NCI-H526 treated with DMSO at 0.1 percent for 48 hours (cell line): Measurements from ENCODE around the gene FOSB.

Source experiments
- DNase-seq: peaks from one replicate; lab custom pipeline; 2025; lab: John Stamatoyannopoulos, UW

FOSB gene

GRCh38 chr19:45442778-45443461 is 24.9 kb upstream of the FOSB start:
- no peak for DNase-seq

DNA sequence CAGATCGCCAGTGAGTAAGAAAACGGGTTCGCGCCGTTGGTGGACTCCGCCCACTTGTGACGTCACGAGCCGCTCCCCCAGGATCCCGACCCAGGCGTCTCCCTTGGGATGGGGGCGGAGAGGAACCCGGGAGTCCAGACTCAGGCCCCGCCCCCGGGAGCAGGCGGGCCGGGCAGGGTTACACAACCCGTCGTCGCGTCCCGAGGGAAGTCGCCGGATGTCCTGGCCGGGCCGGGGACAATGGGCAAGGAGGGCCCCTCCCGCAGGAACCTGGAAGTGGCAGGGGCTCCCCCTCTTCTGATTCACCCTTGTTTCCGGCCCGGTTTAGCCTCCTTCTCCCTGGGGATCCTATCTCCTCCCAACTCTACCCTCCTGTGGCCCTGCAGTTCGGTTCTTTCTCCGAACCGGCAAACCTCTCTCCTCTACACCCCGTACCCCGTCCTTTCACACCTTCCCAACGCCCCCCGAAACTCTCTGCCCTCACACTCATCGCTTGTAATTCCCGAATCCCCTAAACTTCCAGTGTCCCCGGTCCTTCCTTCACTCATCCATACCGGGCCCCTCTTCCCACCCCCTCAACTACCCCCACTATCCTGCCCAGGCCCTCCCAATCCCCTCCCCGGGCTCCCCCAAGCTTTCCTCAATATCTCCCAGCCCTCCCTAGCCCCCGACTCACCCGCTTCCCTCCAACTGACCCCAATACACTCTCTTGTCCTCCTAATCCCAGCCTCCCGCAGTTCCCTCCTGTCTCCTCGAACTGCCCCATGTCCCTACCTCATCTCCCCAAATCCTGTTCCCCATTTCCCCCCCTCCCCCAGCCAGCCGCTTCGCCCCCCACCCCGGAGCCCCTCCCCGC is 24.1 kb upstream of the FOSB start:
- DNase-seq, result peak; percentile 16

DNA sequence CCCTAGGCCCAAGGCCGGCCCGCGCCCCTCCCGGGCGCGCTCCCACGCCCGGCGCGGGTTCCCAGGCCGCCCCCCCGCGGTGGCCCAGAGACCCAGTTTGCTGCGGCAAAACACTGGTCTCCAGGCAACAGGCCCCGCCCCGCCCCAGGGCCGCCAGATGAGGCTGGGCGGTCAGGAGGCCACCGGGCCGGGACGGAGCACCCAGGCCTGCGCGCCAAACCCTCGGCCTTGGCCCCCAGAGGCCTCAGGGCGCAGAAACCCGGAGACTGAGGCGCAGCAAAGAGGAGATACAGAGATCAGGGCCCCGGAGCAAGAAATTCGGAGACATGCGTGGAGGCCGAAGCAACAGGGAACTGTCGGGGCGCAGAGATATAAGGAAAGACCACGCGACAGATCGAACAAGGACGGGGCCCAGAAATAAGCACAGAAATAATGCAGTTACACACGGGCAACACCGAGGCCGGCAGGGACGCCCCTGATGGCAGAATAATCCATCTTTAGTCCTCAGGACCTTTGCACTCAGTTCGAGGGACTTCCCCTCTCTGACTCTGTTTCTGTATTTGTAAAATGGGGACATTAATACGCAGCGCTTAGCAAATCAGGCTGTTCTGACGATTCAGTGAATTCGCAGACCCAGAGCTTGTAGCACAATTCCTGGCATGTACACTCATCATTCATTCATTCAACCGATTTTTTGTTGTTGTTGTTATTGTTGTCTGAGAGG is 23.3 kb upstream of the FOSB start:
- peak; percentile 34 for DNase-seq

GRCh38 chr19:45445139-45445538 is 22.7 kb upstream of the FOSB start:
- DNase-seq, result no peak

- DNase-seq, result no peak
These were observed 21.5 kb upstream of the FOSB start for GRCh38 chr19:45446295-45446694.

DNA sequence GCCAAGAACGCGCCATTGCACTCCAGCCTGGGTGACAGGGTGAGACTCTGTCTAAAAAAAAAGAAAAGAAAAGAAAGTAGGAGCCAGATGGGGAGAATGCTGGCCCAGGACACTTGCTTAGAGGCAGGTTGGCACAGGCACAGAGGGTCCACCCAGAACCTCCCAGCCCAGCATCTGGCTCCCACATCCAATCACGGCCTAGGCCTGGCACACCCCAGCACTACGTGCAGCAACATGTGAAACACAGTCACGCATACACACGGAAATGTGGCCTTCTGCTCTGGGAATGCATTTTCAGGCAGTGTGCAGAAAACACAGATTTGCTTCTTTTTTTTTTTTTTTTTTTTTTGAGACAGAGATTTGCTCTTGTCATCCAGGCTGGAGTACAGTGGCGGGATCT is 20.9 kb upstream of the FOSB start:
- DNase-seq, result no peak

DNA sequence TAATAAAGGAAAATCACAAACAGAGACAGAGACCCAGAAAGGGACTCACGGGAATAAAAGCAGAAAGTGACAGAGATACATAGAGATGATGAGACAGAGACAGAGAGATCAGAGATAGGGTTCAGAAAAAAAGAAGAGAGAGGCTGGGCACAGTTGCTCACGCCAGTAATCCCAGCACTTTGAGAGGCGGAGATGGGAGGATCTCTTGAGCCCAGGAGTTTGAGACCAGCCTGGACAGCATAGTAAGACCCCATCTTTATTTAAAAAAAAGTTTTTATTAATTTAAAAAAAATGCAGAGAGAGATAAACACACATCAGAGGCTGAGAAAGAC is 19.4 kb upstream of the FOSB start:
- DNase-seq, result no peak

- no peak for DNase-seq
These were observed 18.9 kb upstream of the FOSB start for GRCh38 chr19:45448887-45449299.

DNA sequence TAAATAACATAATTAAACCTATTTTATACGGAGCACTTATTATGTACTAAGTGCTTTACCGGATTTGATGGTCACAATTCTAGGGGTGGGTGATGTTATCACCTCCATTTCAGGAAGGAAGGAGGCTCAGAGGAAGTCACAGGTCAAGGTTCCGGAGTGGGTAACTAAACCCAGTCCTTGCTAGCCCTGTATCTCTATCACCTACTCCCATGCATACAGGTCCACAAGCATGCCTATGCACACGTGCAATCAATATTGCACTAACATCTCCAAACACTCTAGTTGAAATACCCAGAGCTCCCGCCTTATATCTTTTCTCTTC is 17.8 kb upstream of the FOSB start:
- DNase-seq, result no peak

DNA sequence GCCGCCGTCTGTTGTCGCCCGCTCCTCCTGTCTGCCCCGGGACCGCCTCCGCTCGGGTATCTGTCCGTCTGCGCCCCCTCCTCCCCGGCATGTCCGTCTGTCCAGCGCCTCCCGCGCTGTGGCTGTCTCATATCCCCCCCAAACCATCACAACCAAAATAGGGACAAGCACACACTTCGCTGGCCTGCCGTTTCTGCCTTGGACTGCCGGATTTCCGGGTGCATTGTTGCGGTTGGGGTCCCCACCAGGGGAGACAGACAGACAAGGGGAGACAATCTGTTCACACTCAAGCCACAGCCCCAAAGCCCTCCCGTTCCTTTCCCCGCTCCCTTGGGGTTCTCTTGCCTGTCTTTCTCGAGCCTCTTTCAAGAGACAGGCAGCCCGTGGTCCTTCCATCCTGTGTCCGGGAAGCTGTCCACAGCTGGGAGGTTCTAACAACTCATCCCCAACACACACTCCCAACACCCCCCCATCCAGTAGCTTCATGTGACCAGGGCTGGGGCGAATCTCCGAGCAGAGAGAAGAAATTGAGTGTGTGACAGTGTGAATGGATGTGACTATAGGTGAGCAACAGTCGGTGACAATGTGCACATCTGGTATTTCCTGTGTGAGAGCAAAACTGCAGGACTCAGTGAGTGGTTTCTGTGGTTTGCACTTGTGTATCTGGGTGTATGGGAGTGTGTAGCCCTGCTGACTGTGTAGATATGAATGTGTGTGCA is 16.5 kb upstream of the FOSB start:
- no peak for DNase-seq

DNA sequence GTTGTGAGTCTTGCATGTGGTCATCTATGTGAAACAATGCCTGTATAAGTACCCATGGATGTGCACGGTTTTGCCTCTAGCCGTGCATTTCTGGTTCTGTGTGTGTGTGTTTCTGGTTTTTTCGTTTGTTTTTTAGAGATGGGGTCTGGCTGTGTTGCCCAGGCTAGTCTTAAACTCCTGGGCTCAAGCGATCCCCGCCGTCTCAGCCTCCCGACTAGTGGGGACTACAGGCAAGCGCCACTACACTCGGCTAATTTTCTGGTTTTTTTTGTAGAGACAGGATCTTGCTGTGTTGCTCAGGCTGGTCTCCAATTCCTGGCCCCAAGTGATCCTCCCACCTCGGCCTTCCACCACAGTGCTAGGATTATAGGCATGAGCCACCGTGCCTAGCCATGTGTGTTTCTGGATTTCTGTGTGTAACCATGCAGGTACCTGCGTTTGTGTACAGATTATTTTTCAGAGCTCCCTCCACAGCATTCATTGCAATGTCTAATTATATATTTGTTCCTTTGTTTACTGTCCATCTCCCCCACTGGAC is 15.9 kb upstream of the FOSB start:
- DNase-seq, result no peak

GRCh38 chr19:45455707-45456499 is 11.9 kb upstream of the FOSB start:
- DNase-seq, result no peak

- DNase-seq, result no peak
These were observed 11.3 kb upstream of the FOSB start for GRCh38 chr19:45456500-45456815.

GRCh38 chr19:45457776-45458175 is 10.0 kb upstream of the FOSB start:
- DNase-seq, result no peak

- DNase-seq, result no peak
These were observed 6.9 kb upstream of the FOSB start for GRCh38 chr19:45460807-45461347.

- no peak for DNase-seq
These were observed 5.6 kb upstream of the FOSB start for GRCh38 chr19:45462174-45462573.

- no peak for DNase-seq
These were observed 4.6 kb upstream of the FOSB start for GRCh38 chr19:45463241-45463640.

GRCh38 chr19:45464274-45464673 is 3.5 kb upstream of the FOSB start:
- DNase-seq, result no peak

GRCh38 chr19:45464852-45465441 is 2.8 kb upstream of the FOSB start:
- DNase-seq, result no peak

DNA sequence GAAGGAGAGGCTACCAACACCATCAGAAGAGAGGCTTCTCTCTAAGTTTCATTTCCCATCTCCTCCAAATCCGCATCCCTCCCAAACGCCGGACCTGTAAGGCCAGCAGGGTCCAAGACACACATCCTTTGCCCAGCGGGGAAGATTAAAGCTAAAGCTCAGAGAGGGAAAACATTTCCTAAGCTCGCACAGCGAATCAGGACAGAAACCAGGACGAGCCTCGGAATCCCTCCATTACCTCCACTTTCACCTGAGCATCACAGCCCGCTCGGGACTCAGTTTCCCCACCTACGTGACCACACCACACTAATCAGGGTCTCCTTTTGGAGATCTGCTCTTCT is 711 bp upstream of the FOSB start:
- no peak for DNase-seq

DNA sequence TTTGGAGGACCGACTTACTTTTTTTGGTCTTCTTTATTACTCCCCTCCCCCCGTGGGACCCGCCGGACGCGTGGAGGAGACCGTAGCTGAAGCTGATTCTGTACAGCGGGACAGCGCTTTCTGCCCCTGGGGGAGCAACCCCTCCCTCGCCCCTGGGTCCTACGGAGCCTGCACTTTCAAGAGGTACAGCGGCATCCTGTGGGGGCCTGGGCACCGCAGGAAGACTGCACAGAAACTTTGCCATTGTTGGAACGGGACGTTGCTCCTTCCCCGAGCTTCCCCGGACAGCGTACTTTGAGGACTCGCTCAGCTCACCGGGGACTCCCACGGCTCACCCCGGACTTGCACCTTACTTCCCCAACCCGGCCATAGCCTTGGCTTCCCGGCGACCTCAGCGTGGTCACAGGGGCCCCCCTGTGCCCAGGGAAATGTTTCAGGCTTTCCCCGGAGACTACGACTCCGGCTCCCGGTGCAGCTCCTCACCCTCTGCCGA is 409 bp downstream of the FOSB start:
- DNase-seq, result no peak
